Immature natural killer cell (primary cell): Measurements from ENCODE around the gene CHI3L2. TPM values are rescaled to one million over a fixed set of nuclear protein-coding genes. Genes with fewer than 3 reads are reported as not detected.

Experiments
- DNase-seq, 3 donors: peaks; one replicate each; pipeline ENCODE4 v3.0.0; 2022; ENCODE audit warnings: mixed read lengths in 1 of 3
- H3K27ac Mint-ChIP-seq, 6 donors: one replicate each; pipeline ENCODE4 v1.8.0; 2020; ENCODE audit warnings: mixed read lengths in 6 of 6, mild to moderate bottlenecking in 5 of 6, inconsistent platforms in 4 of 6, moderate library complexity in 3 of 6
- H3K27me3 Mint-ChIP-seq, 3 donors: one replicate each; pipeline ENCODE4 v1.8.0; 2020 to 2021; ENCODE audit warnings: low read depth in 3 of 3, mild to moderate bottlenecking in 3 of 3, mixed read lengths in 3 of 3, moderate library complexity in 3 of 3, inconsistent platforms in 1 of 3
- H3K36me3 Mint-ChIP-seq, 3 donors: one replicate each; pipeline ENCODE4 v1.8.0; 2020; ENCODE audit warnings: mixed read lengths in 3 of 3, inconsistent platforms in 2 of 3, mild to moderate bottlenecking in 2 of 3
- H3K4me1 Mint-ChIP-seq, 2 donors: one replicate each; pipeline ENCODE4 v1.8.0; 2020; ENCODE audit warnings: inconsistent platforms in 2 of 2, mild to moderate bottlenecking in 2 of 2, mixed read lengths in 2 of 2, moderate library complexity in 1 of 2
- H3K4me3 Mint-ChIP-seq, 5 donors: one replicate each; pipeline ENCODE4 v1.8.0; 2020; ENCODE audit warnings: mild to moderate bottlenecking in 5 of 5, mixed read lengths in 5 of 5, inconsistent platforms in 3 of 5, moderate library complexity in 3 of 5
- H3K9me3 Mint-ChIP-seq, 6 donors: one replicate each; pipeline ENCODE4 v1.8.0; 2020; ENCODE audit warnings: mild to moderate bottlenecking in 6 of 6, mixed read lengths in 6 of 6, inconsistent platforms in 4 of 6, moderate library complexity in 3 of 6
- polyA plus RNA-seq, 3 donors: library from polyadenylated mRNA; unstranded; fragments of 300-500 nt; fragmentation: Illumina TruSeq; gene quantifications; one replicate each; pipeline ENCODE4 v1.2.3, GENCODE V29; 2021

The CHI3L2 gene
- polyA plus RNA-seq, 3 donors from 2014 or later, result 36.2 to 57.1 (median 42.8) TPM

GRCh38 chr1:111196213-111196612, 31.3 kb upstream of the CHI3L2 start:
- Mint-ChIP-seq H3K27ac (peak overlapping the region; percentile 95 to 99 (median 98)), H3K4me1 (peaks cover 82 to 88% of the 10 kb centered on the region in 2 donors), H3K9me3 (no peaks in the 10 kb centered on the region), H3K36me3 (peaks cover 50 to 78% (median 77%) of the 10 kb centered on the region in 3 donors), H3K27me3 (peaks cover 0 to 11% (median 0%) of the 10 kb centered on the region in 3 donors), H3K4me3 (peak overlapping the region; percentile 96 to 100 (median 99))
- no peak for DNase-seq

DNA sequence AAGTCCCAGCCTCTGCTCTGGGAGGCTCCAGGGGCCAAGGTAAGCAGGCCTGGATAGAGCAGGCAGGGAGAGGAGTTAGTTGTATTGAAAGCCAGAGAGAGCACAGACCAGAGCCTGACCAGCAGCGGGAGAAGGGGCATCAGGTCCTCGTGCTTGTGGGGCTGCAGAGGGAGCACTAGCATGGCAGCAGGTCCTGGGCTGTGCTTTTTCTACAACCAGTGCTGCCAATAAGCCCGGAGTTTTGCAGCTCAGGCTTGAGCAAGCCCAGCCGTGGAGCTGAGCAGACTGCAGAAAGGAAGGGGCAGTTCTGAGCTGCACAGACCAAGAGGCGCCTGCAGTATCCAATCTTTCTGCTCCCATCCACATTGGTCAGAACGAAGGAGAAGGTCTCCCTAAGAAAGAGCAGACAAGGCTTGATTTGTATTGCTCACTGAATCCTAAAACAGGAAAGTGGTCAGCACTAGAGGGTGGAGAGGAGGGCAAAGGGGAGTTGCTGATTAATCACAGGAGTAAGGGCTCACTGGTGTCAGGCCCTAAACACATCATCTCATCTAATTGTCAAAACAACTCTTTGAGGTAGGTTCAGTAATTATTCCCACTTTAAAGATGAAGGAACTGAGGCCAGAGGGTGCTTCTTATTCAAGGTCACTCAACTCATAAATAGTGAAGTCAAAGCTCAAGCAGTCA, 29.8 kb upstream of the CHI3L2 start:
- H3K27me3 Mint-ChIP-seq, result peaks cover 0 to 14% (median 4%) of the 10 kb centered on the region in 3 donors
- H3K4me3 Mint-ChIP-seq, result peak overlapping the region; percentile 96 to 100 (median 99)
- peaks cover 82 to 88% of the 10 kb centered on the region in 2 donors for H3K4me1 Mint-ChIP-seq
- no peaks in the 10 kb centered on the region for H3K9me3 Mint-ChIP-seq
- peaks cover 50 to 68% (median 63%) of the 10 kb centered on the region in 3 donors for H3K36me3 Mint-ChIP-seq
- peak overlapping the region; percentile 95 to 99 (median 98) for H3K27ac Mint-ChIP-seq
- DNase-seq, result peak; percentile 76 to 82 (median 77)

- H3K27me3 Mint-ChIP-seq, result peaks cover 5 to 25% (median 11%) of the 10 kb centered on the region in 3 donors
- peak overlapping the region; percentile 96 to 100 (median 99) for H3K4me3 Mint-ChIP-seq
- no peaks in the 10 kb centered on the region for H3K9me3 Mint-ChIP-seq
- H3K36me3 Mint-ChIP-seq, result peaks cover 46 to 59% (median 54%) of the 10 kb centered on the region in 3 donors
- DNase-seq, result no peak
- H3K4me1 Mint-ChIP-seq, result peaks cover 82 to 88% of the 10 kb centered on the region in 2 donors
- H3K27ac Mint-ChIP-seq, result peak overlapping the region; percentile 95 to 99 (median 98)
These were observed 28.7 kb upstream of the CHI3L2 start for GRCh38 chr1:111198836-111199235.

DNA sequence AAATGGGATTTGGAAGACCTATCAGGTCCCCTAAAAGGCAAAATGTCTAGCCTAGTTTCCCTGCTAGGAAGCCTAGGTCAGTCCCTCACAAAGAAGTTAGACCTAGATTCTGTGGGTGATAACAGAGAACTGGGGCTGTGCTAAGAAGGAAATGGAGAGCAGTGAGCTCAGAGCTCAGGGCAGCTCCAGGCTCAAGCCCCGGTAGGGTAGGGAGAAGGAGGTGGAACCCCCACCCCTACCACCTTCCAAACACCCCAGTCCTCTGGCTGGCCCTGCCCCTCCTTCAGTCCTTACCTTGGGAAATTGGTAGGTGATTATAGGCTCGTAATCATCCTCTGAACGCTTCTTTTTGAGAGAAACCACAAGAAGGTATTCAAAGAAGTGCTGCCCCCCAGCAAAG, 28.2 kb upstream of the CHI3L2 start:
- H3K36me3 Mint-ChIP-seq, result peaks cover 42 to 55% (median 51%) of the 10 kb centered on the region in 3 donors
- H3K9me3 Mint-ChIP-seq, result no peaks in the 10 kb centered on the region
- H3K27ac Mint-ChIP-seq, result peak overlapping the region; percentile 95 to 99 (median 98)
- peaks cover 6 to 29% (median 13%) of the 10 kb centered on the region in 3 donors for H3K27me3 Mint-ChIP-seq
- no peak for DNase-seq
- H3K4me3 Mint-ChIP-seq, result peak overlapping the region; percentile 96 to 100 (median 99)
- H3K4me1 Mint-ChIP-seq, result peaks cover 77 to 83% of the 10 kb centered on the region in 2 donors

DNA sequence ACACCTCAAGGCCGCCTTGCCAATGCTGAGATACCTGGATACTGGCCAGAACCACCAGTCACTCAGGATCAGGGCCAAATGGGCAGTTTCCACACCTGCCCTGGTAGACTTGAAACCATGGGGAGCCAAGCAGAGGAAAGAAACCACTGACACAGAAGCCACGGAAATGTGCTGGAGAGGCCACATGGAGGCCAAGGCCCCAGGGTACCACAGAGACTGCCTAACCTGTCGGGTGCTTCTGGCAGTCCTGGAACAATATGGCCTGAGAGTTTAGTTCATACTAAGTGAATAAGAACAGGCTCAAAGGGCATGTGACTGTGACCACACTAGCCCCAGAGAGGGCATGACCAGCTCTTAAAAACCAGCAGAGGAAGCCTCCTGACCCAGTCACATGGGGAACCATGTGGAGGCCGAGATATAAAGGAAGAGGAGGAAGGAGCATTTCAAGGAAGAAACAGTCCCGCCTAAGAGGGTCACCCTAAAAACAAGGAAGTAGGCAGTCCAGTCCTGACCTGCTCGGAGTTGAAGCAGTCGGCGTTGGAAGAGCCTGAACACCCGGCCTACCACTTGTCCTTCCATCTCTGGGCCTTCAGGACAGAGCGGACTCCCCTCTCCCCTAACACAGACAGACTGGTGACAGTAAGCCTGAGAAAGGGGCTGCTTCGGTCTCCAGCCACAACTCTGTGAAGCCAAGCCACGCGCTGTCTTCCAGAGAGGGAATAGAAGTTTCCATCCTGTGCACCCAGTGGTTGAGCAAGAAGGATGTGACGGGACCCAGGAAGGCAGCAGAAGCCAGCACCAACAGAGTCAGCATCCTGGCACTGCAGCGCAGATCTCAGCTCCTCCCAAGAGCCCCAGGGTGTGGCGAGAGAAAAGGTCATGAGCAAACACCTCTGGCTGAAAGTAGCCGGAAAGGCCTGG, 27.4 kb upstream of the CHI3L2 start, which contains the start of gene DENND2D:
Gene DENND2D, minus strand, starts transcription at position 766 of the 921 bp plus-strand sequence. Its CDS starts 187 bp downstream, at position 579.
- Mint-ChIP-seq H3K36me3 (peaks cover 35 to 47% (median 42%) of the 10 kb centered on the region in 3 donors), H3K27me3 (peaks cover 11 to 37% (median 19%) of the 10 kb centered on the region in 3 donors), H3K27ac (peak within 1 kb of the TSS; percentile 95 to 99 (median 98)), H3K9me3 (no peaks in the 10 kb centered on the region), H3K4me3 (peak within 1 kb of the TSS; percentile 96 to 100 (median 99)), H3K4me1 (peaks cover 76 to 82% of the 10 kb centered on the region in 2 donors)
- peak; percentile 55 to 64 (median 57) for DNase-seq

GRCh38 chr1:111200802-111201161, 26.7 kb upstream of the CHI3L2 start:
- Mint-ChIP-seq H3K4me3 (peak overlapping the region; percentile 96 to 100 (median 99)), H3K27ac (peak overlapping the region; percentile 95 to 99 (median 98)), H3K36me3 (peaks cover 31 to 41% (median 37%) of the 10 kb centered on the region in 3 donors), H3K4me1 (peaks cover 76 to 82% of the 10 kb centered on the region in 2 donors), H3K27me3 (peaks cover 11 to 37% (median 19%) of the 10 kb centered on the region in 3 donors), H3K9me3 (no peaks in the 10 kb centered on the region)
- no peak for DNase-seq

DNA sequence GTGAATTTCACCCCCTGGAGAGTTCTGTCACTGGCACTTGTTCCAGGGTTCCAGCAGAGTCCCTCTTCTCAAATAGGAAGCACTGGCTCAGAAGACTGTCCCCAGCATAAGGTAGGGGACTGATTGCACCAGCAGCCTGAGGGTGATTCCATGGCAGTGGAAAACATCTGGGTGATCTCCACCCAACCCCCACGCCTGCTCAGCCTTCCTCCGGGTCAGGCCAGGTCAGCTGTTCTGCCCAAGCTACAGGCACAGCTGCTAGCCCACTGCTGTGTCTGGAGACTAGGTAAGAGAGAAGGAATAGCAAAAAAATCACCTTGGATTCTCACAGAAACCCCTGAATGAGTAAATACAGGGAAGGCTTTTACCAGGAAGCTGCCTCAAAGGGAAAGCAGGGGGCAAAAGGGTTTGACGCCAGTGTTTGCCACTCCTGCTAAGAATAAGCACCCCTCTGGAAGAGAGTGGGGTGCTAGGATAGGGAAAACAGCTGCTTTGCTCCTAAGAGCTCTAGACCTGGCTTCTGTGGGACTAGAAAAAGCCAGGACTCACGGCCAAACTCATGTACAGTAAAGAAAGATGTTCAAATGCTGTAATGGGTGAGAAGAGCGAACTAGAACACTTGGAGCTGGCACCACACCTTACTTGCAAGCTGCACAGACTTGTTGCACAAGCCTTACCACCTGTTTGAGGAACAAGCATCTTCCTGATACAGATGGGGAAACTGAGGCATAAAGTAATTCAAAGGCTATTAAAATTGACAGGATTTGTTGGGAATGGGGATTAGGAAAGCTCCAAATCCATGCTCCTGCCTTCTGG, 26.0 kb upstream of the CHI3L2 start:
- H3K36me3 Mint-ChIP-seq, result peaks cover 25 to 34% (median 30%) of the 10 kb centered on the region in 3 donors
- no peaks in the 10 kb centered on the region for H3K9me3 Mint-ChIP-seq
- DNase-seq, result no peak
- H3K4me3 Mint-ChIP-seq, result peak overlapping the region; percentile 96 to 100 (median 99)
- H3K27me3 Mint-ChIP-seq, result peaks cover 11 to 36% (median 19%) of the 10 kb centered on the region in 3 donors
- H3K27ac Mint-ChIP-seq, result peak overlapping the region; percentile 95 to 99 (median 98)
- H3K4me1 Mint-ChIP-seq, result peaks cover 73 to 82% of the 10 kb centered on the region in 2 donors

GRCh38 chr1:111202366-111202706, 25.2 kb upstream of the CHI3L2 start:
- Mint-ChIP-seq H3K36me3 (peaks cover 16 to 26% (median 22%) of the 10 kb centered on the region in 3 donors), H3K27me3 (peaks cover 11 to 34% (median 19%) of the 10 kb centered on the region in 3 donors), H3K9me3 (no peaks in the 10 kb centered on the region), H3K27ac (peak overlapping the region; percentile 95 to 99 (median 98)), H3K4me3 (peak overlapping the region; percentile 96 to 100 (median 99)), H3K4me1 (peaks cover 69 to 79% of the 10 kb centered on the region in 2 donors)
- no peak for DNase-seq

DNA sequence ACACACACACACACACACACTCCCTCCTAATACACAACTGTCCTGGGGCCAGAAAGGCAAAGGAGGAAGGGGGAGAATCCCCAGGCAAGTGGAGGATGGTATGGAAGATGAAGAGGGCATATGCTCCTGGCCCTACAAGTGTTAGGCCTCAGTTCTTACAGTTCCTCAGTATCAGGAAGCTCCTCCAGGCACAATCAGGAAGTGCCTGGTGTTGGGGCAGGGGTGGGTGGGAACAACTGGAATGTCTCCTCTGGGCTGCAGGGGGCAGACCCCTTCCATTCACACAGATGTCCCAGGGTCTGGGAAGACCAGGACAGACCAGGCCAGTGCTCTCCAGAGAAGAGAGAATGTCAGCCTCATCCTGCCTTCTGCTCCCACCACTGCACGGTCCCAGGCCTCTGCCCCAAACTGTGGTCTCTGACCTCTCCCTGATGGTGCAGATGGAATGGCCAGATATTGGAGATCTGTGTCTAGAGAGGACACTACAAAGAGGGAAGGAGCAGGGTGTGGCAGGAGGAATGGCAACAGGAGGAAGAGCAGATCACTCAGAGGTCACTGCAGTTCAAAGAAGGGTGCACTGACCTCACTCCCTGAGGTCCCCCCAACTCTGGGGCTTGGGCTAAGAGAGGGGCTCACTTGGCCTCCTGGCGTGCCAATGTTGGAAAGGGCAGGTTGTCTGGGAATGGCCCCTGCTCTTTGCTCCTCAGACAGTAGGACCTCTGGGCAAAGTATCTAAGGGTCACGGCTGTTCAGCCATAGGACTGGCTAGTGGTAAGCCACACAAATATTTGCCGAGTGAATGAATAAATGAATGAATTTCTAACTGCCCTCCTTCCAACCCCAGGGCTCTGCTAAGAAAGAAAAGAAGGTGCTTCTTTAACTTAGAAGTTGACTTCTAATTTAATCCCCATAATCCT, 24.5 kb upstream of the CHI3L2 start:
- H3K4me3 Mint-ChIP-seq, result peak overlapping the region; percentile 96 to 100 (median 99)
- DNase-seq, result no peak
- H3K36me3 Mint-ChIP-seq, result peaks cover 10 to 20% (median 15%) of the 10 kb centered on the region in 3 donors
- peaks cover 64 to 78% of the 10 kb centered on the region in 2 donors for H3K4me1 Mint-ChIP-seq
- no peaks in the 10 kb centered on the region for H3K9me3 Mint-ChIP-seq
- peaks cover 11 to 34% (median 19%) of the 10 kb centered on the region in 3 donors for H3K27me3 Mint-ChIP-seq
- peak overlapping the region; percentile 95 to 99 (median 98) for H3K27ac Mint-ChIP-seq

- DNase-seq, result peak; percentile 90 to 92 (median 90)
- peaks cover 11 to 34% (median 19%) of the 10 kb centered on the region in 3 donors for H3K27me3 Mint-ChIP-seq
- peaks cover 64 to 72% of the 10 kb centered on the region in 2 donors for H3K4me1 Mint-ChIP-seq
- H3K9me3 Mint-ChIP-seq, result no peaks in the 10 kb centered on the region
- peak overlapping the region; percentile 96 to 100 (median 99) for H3K4me3 Mint-ChIP-seq
- peaks cover 2 to 12% (median 8%) of the 10 kb centered on the region in 3 donors for H3K36me3 Mint-ChIP-seq
- H3K27ac Mint-ChIP-seq, result peak overlapping the region; percentile 95 to 99 (median 98)
These were observed 23.8 kb upstream of the CHI3L2 start for GRCh38 chr1:111203681-111204200.

GRCh38 chr1:111204201-111204982, 23.1 kb upstream of the CHI3L2 start:
- Mint-ChIP-seq H3K4me3 (peak overlapping the region; percentile 96 to 100 (median 99)), H3K27me3 (peaks cover 11 to 32% (median 19%) of the 10 kb centered on the region in 3 donors), H3K36me3 (peaks cover 0 to 9% (median 6%) of the 10 kb centered on the region in 3 donors), H3K27ac (peak overlapping the region; percentile 95 to 99 (median 98)), H3K9me3 (no peaks in the 10 kb centered on the region), H3K4me1 (peaks cover 64 to 72% of the 10 kb centered on the region in 2 donors)
- peak; percentile 76 to 81 (median 81) for DNase-seq
